ENCODE data around the gene SEC16A. TPM values are rescaled to one million over a fixed set of nuclear protein-coding genes. Genes with fewer than 3 reads are reported as not detected.

The SEC16A gene
- total and polyA plus RNA-seq, 2 donors (not counting 3 experiments of a cell fraction or from before 2014, with no cell fraction given) = 34.5 to 80.6 TPM

DNA sequence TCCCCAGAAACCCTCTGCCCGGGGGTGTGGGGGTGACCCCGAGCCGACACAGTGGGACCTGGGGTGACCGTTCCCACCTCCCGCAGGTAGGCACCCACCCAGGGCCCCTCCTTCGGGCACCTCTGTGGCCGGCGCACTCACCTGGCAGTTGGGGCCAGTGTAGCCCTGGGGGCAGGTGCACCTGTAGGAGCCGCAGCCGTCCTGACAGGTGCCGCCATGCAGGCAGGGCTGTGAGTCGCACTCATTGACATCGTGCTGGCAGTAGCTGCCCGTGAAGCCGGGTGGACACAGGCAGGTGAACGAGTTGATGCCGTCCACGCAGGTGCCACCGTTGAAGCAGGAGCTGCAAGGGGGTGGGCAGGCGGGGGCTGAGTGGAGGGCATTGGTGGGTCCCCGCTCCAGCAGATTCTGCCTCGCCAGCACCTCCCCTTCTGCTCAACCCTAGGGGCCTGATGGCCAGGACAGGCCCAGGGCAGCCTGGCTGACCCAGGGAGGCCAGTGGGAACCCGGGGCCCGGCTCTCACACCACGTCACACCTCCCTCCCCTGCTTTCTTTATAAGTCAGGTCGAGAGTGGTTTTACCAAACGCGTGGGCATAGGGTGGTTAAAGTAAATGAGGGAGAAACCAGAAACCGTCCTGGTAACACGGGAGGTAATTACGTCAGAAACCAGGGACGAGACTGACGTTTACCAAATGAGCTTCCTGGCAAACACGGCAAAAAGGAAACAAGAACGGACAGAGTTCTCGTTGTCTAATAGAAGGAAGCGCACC is 26.1 kb upstream of the SEC16A start:
- Histone ChIP-seq H3K36me3 (ENCODE audit: control insufficient read depth in 2 of 2, extremely low read depth in 1 of 2, insufficient read depth in 2 of 2, low read length in 2 of 2) (peaks cover 35 to 81% of the 10 kb centered on the region in 2 experiments), H3K27me3 (ENCODE audit: control insufficient read depth in 2 of 2, insufficient read depth in 2 of 2, low read length in 2 of 2) (no peaks in the 10 kb centered on the region), H3K9me1 (replicated peaks; ENCODE audit: control insufficient read depth, extremely low read depth, insufficient read depth, low read length) (no peaks in the 10 kb centered on the region), H3K9ac (replicated peaks; ENCODE audit: extremely low read depth, insufficient read depth, low read length) (no peak overlapping the region), H3K79me2 (ENCODE audit: control insufficient read depth, insufficient read depth, low read length) (peaks cover 21% of the 10 kb centered on the region), H3K9me3 (replicated peaks; ENCODE audit: control insufficient read depth, insufficient read depth, low read length) (no peaks in the 10 kb centered on the region), H3K4me1 (ENCODE audit: control insufficient read depth, extremely low read depth, insufficient read depth, low read length) (peaks cover 19% of the 10 kb centered on the region), H2AFZ (ENCODE audit: low read depth, low read length) (no peak overlapping the region), H3K27ac (ENCODE audit: insufficient read depth, low read depth, low read length) (no peak overlapping the region), H4K20me1 (replicated peaks; ENCODE audit: control insufficient read depth, extremely low read depth, insufficient read depth, low read length) (no peaks in the 10 kb centered on the region), H3K4me2 (ENCODE audit: insufficient read depth, low read length) (no peak overlapping the region), H3K4me3 (replicated peaks in 1 of 3; ENCODE audit: insufficient read depth in 1 of 3, low read depth in 1 of 3, low read length in 3 of 3) (no peak overlapping the region)
- DNase-seq (ENCODE audit: low read depth, low spot score) (no peak), FAIRE-seq (no peak)
- no peak for TF ChIP-seq POLR2AphosphoS5 (IDR thresholded peaks at IDR 0.05; ENCODE audit: insufficient read depth, low read depth, low read length)
- TF ChIP-seq, protein P1, sequence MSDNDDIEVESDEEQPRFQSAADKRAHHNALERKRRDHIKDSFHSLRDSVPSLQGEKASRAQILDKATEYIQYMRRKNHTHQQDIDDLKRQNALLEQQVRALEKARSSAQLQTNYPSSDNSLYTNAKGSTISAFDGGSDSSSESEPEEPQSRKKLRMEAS (IDR thresholded peaks at IDR 0.05; ENCODE audit: insufficient read depth, insufficient read length) = no peak
- no peak for TF ChIP-seq GATA2 (IDR thresholded peaks at IDR 0.05; ENCODE audit: insufficient read depth, insufficient read length, low read depth, low read length)
- no peak for TF ChIP-seq MYC (IDR thresholded peaks at IDR 0.05; ENCODE audit: low read depth, low read length)
- TF ChIP-seq FOS (IDR thresholded peaks at IDR 0.05; ENCODE audit: borderline replicate concordance, insufficient read depth, low read length) = no peak
- TF ChIP-seq POLR2A (IDR thresholded peaks at IDR 0.05; ENCODE audit: low read depth, low read length) = no peak
- TF ChIP-seq JUN (IDR thresholded peaks at IDR 0.05; ENCODE audit: borderline replicate concordance, insufficient read depth, insufficient read length, low read depth) = no peak
- TF ChIP-seq, protein P2, sequence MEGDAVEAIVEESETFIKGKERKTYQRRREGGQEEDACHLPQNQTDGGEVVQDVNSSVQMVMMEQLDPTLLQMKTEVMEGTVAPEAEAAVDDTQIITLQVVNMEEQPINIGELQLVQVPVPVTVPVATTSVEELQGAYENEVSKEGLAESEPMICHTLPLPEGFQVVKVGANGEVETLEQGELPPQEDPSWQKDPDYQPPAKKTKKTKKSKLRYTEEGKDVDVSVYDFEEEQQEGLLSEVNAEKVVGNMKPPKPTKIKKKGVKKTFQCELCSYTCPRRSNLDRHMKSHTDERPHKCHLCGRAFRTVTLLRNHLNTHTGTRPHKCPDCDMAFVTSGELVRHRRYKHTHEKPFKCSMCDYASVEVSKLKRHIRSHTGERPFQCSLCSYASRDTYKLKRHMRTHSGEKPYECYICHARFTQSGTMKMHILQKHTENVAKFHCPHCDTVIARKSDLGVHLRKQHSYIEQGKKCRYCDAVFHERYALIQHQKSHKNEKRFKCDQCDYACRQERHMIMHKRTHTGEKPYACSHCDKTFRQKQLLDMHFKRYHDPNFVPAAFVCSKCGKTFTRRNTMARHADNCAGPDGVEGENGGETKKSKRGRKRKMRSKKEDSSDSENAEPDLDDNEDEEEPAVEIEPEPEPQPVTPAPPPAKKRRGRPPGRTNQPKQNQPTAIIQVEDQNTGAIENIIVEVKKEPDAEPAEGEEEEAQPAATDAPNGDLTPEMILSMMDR (IDR thresholded peaks at IDR 0.05; ENCODE audit: extremely low read depth in 1 of 2, insufficient read depth in 1 of 2, low read depth in 1 of 2, low read length in 2 of 2) = no peak
- TF ChIP-seq EZH2 (IDR thresholded peaks at IDR 0.05; ENCODE audit: borderline replicate concordance, low read depth, low read length, severe bottlenecking) = no peak
- ChIA-PET CTCF (no interaction called here), POLR2A (no interaction called here)
- BruUV-seq (replicated peaks) = no TSS peak
- intact Hi-C loops (cut with micrococcal nuclease) = no loop called here
- dilution Hi-C loops (cut with MboI; ENCODE audit: extremely low pct_ligation_motif_present, low sequenced_read_pairs) = no loop called here

Data from endothelial cell of umbilical vein (primary cell).